Peyer's patch (tissue), 4 donors: ENCODE data around the gene MYRFL.

ENCODE experiments used
- POLR2A ChIP-seq, 2 donors: fragments of 450-650 bp; IDR thresholded peaks; one replicate each; pipeline ENCODE4 v1.5.1; 2017; ENCODE audit warnings: antibody characterized with exemption in 2 of 2, mild to moderate bottlenecking in 2 of 2, moderate library complexity in 2 of 2
- TF ChIP-seq, protein P1 (sequence below), 6 experiments: fragments of 450-650 bp in 4 of 6; fragments of 200-600 bp in 2 of 6; sonication (generic) in 1 of 6; IDR thresholded peaks; one replicate each; pipeline ENCODE4 v1.5.1; 2017 to 2019; ENCODE audit warnings: antibody characterized with exemption in 6 of 6, mild to moderate bottlenecking in 3 of 6, moderate library complexity in 1 of 6

DNA sequence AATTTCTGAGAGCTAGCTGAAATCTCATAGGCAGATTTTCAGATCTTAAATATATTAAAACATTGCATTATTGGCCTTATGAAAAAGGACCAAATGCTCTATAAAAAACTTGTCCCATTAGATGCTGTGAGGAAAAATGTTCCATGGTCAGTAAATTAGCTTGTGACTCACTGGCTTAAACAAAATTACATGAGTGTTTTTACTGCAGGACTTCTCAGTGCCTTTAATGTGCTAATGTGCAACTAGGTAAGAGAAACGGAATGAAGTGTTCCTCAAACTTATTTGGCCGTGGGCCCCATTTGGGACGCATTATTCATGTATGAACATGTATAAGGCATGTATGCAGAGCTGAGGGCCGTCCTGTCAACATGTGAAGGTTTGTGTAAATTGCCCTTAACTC, 41.7 kb downstream of the MYRFL start:
- no peak for TF ChIP-seq POLR2A (IDR thresholded peaks at IDR 0.05)
- TF ChIP-seq, protein P1, sequence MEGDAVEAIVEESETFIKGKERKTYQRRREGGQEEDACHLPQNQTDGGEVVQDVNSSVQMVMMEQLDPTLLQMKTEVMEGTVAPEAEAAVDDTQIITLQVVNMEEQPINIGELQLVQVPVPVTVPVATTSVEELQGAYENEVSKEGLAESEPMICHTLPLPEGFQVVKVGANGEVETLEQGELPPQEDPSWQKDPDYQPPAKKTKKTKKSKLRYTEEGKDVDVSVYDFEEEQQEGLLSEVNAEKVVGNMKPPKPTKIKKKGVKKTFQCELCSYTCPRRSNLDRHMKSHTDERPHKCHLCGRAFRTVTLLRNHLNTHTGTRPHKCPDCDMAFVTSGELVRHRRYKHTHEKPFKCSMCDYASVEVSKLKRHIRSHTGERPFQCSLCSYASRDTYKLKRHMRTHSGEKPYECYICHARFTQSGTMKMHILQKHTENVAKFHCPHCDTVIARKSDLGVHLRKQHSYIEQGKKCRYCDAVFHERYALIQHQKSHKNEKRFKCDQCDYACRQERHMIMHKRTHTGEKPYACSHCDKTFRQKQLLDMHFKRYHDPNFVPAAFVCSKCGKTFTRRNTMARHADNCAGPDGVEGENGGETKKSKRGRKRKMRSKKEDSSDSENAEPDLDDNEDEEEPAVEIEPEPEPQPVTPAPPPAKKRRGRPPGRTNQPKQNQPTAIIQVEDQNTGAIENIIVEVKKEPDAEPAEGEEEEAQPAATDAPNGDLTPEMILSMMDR (IDR thresholded peaks at IDR 0.05), result no peak
